ENCODE results near the gene AP2A2.

- TF ChIP-seq FOS (IDR thresholded peaks at IDR 0.05; ENCODE audit: low read depth, low read length), result no peak
- no peak for TF ChIP-seq BHLHE40 (IDR thresholded peaks at IDR 0.05; ENCODE audit: low read depth, low read length)
- no peak for TF ChIP-seq CTCF (conservative IDR thresholded peaks at IDR 0.05; ENCODE audit: low read depth, low read length)
- no peak for TF ChIP-seq MAZ (IDR thresholded peaks at IDR 0.05; ENCODE audit: borderline replicate concordance, low read depth, low read length)
- TF ChIP-seq POLR2A (IDR thresholded peaks at IDR 0.05; ENCODE audit: low read depth, low read length), result no peak
- TF ChIP-seq MAFK (IDR thresholded peaks at IDR 0.05; ENCODE audit: low read depth, low read length), result no peak
- no peak for TF ChIP-seq MXI1 (IDR thresholded peaks at IDR 0.05; ENCODE audit: borderline replicate concordance, low read depth, low read length)
- TF ChIP-seq CEBPB (IDR thresholded peaks at IDR 0.05; ENCODE audit: low read depth, low read length), result no peak
- TF ChIP-seq SMC3 (IDR thresholded peaks at IDR 0.05; ENCODE audit: low read depth, low read length), result no peak
- no peak for TF ChIP-seq RFX5 (IDR thresholded peaks at IDR 0.05; ENCODE audit: low read depth, low read length)
- TF ChIP-seq RAD21 (IDR thresholded peaks at IDR 0.05; ENCODE audit: low read length), result no peak
- TF ChIP-seq CHD1 (IDR thresholded peaks at IDR 0.05; ENCODE audit: low read depth, low read length), result no peak
- no peak for TF ChIP-seq ELK1 (IDR thresholded peaks at IDR 0.05; ENCODE audit: borderline replicate concordance, low read depth, low read length)
Observed at GRCh38 chr11:959608-960007, 33.9 kb downstream of the AP2A2 start.

All from IMR-90 (cell line).